Psoas muscle (tissue), 8 donors: ENCODE data around the gene COA3. TPM values are rescaled to one million over a fixed set of nuclear protein-coding genes. Genes with fewer than 3 reads are reported as not detected.

Source experiments
- ATAC-seq, 4 donors: fragments of 200-7000 bp; cut with Tn5 transposase; one replicate each; pipeline ENCODE4 v1.9.1; 2020; ENCODE audit warnings: moderate library complexity in 3 of 4, mild to moderate bottlenecking in 2 of 4
- DNase-seq, 2 donors: peaks; one replicate each; pipeline ENCODE4 v3.0.0-alpha.2; 2020
- H3K27ac ChIP-seq: fragments of 200-600 bp; one replicate; pipeline ENCODE4 v1.8.0; 2022
- H3K27me3 ChIP-seq, 3 donors: fragments of 200-600 bp in 1 of 3; one replicate each; pipeline versions ENCODE4 v1.6.1 to v1.8.0; 2013 to 2022; ENCODE audit warnings: low read length in 2 of 3, mild to moderate bottlenecking in 2 of 3, moderate library complexity in 1 of 3; ENCODE audit not compliant: insufficient read depth in 3 of 3
- H3K36me3 ChIP-seq, 2 donors: fragments of 200-600 bp in 1 of 2; one replicate each; pipeline versions ENCODE4 v1.6.1 to v1.8.0; 2013 to 2022; ENCODE audit warnings: low read depth in 1 of 2, mild to moderate bottlenecking in 1 of 2, moderate library complexity in 1 of 2; ENCODE audit not compliant: insufficient read depth in 1 of 2
- H3K4me1 ChIP-seq: fragments of 200-600 bp; one replicate; pipeline ENCODE4 v1.8.0; 2022
- H3K4me3 ChIP-seq: fragments of 200-600 bp; one replicate; pipeline ENCODE4 v1.8.0; 2022; ENCODE audit warnings: mild to moderate bottlenecking
- H3K9me3 ChIP-seq: fragments of 200-600 bp; one replicate; pipeline ENCODE4 v1.8.0; 2022
- CTCF ChIP-seq: fragments of 200-600 bp; IDR thresholded peaks from one replicate; pipeline ENCODE4 v1.8.0; 2022; ENCODE audit warnings: antibody characterized with exemption
- WGBS, 3 donors: extraction: QIAGEN DNeasy Blood & Tissue Kit; methylation state at CpG; one replicate each; pipeline versions ENCODE4 v1.1.6 to v1.1.7; 2013; 5-methylcytosine and 5-hydroxymethylcytosine counted together
- intact Hi-C, 2 donors: fragments of 100-400 bp; cut with DNase I; formaldehyde crosslinking; loops; one replicate each; pipeline versions ENCODE4 v1.11.0 to v1.14.2; 2022
- polyA plus RNA-seq, 3 donors: library from polyadenylated mRNA; stranded (reverse); fragments of 200-250 nt; gene quantifications; one replicate each; pipeline ENCODE4 v1.2.3, GENCODE V29; 2013
- total RNA-seq, 4 donors: library from RNA; stranded (reverse); fragmentation: NEBNext Ultra II Directional in 2 of 4; extraction: Animal tissue kit (Norgen Biotek cat#: 25700) in 2 of 4; gene quantifications; one replicate each; pipeline versions ENCODE4 v1.2.1 to v1.2.4, GENCODE V29; 2021 to 2023
- donor health status: healthy with polysubstance abuse.
- donor health status: DM: no; HTN: no; CAD: no; lungs with moderate emphysema.
- donor health status: Bipolar disorder and iron deficiency.
- donor health status: healthy.
- donor health status: DM: yes; HTN: yes; CAD: no.
- donor health status: DM: no; HTN: no; CAD: no.
- donor health status: DM: no; HTN: no; CAD: no.
- donor health status: DM: yes; HTN: yes; CAD: no.

The COA3 gene
- total and polyA plus RNA-seq, 7 donors: 69.1 to 167 (median 85.2) TPM

GRCh38 chr17:42795061-42795460 is 3.4 kb downstream of the COA3 start:
- 66 to 73% (median 67%) methylated on average over 4 of the region's 4 CpGs for WGBS, 3 donors

GRCh38 chr17:42792545-42792944 is 6.0 kb downstream of the COA3 start:
- no peak overlapping the region for H3K27ac ChIP-seq
- no peaks in the 10 kb centered on the region for H3K9me3 ChIP-seq
- ATAC-seq (no peak), DNase-seq (no peak)
- H3K36me3 ChIP-seq: peaks cover 0 to 23% of the 10 kb centered on the region in 2 donors
- H3K4me3 ChIP-seq: no peak overlapping the region
- no peak for TF ChIP-seq CTCF
- H3K4me1 ChIP-seq: peaks cover 8% of the 10 kb centered on the region
- WGBS, 3 donors: 63 to 77% (median 63%) methylated on average over 5 of the region's 5 CpGs
- intact Hi-C loops: no loop called here
- peaks cover 0 to 19% (median 2%) of the 10 kb centered on the region in 3 donors for H3K27me3 ChIP-seq

More at GRCh38 chr17:42795061-42795460, 3.4 kb downstream of the COA3 start:
- DNase-seq: no peak
- H3K27me3 ChIP-seq: peaks cover 0 to 3% (median 0%) of the 10 kb centered on the region in 3 donors
- H3K4me1 ChIP-seq: peaks cover 11% of the 10 kb centered on the region
- no peak overlapping the region for H3K4me3 ChIP-seq
- intact Hi-C loops: no loop called here
- peaks cover 0 to 23% of the 10 kb centered on the region in 2 donors for H3K36me3 ChIP-seq
- ATAC-seq: no peak
- no peaks in the 10 kb centered on the region for H3K9me3 ChIP-seq
- no peak overlapping the region for H3K27ac ChIP-seq
- no peak for TF ChIP-seq CTCF

GRCh38 chr17:42791948-42792347 is 6.6 kb downstream of the COA3 start:
- 57 to 63% (median 57%) methylated on average over 2 of the region's 2 CpGs for whole genome bisulfite sequencing, 3 donors
- H3K9me3 ChIP-seq: no peaks in the 10 kb centered on the region
- H3K4me3 ChIP-seq: no peak overlapping the region

GRCh38 chr17:42787266-42787665 is 11.2 kb downstream of the COA3 start:
- DNase-seq (no peak), ATAC-seq (no peak)
- H3K9me3 ChIP-seq: no peaks in the 10 kb centered on the region
- no peak overlapping the region for H3K27ac ChIP-seq
- no peaks in the 10 kb centered on the region for H3K4me1 ChIP-seq
- intact Hi-C loops: no loop called here
- H3K27me3 ChIP-seq: peaks cover 0 to 71% (median 13%) of the 10 kb centered on the region in 3 donors
- no peak overlapping the region for H3K4me3 ChIP-seq
- 74 to 81% (median 80%) methylated on average over 11 of the region's 11 CpGs for WGBS, 3 donors
- H3K36me3 ChIP-seq: no peaks in the 10 kb centered on the region
- no peak for TF ChIP-seq CTCF

More at GRCh38 chr17:42791948-42792347, 6.6 kb downstream of the COA3 start:
- ATAC-seq (no peak), DNase-seq (no peak)
- peaks cover 0 to 25% (median 5%) of the 10 kb centered on the region in 3 donors for H3K27me3 ChIP-seq
- intact Hi-C loops: no loop called here
- H3K27ac ChIP-seq: no peak overlapping the region
- no peak for TF ChIP-seq CTCF
- peaks cover 0 to 18% of the 10 kb centered on the region in 2 donors for H3K36me3 ChIP-seq
- peaks cover 2% of the 10 kb centered on the region for H3K4me1 ChIP-seq
